Muscle of back (tissue), 11 donors: Measurements from ENCODE around the gene SLC25A27. TPM values are rescaled to one million over a fixed set of nuclear protein-coding genes. Genes with fewer than 3 reads are reported as not detected.

ENCODE experiments used
- DNase-seq, 3 donors: peaks; one replicate each; pipeline versions ENCODE4 v3.0.0 to v3.0.0-alpha.2; 2013
- polyA plus RNA-seq, 10 donors: library from polyadenylated mRNA; unstranded; fragments of 120-200 nt; gene quantifications; one replicate each; pipeline ENCODE4 v1.2.1, GENCODE V29; 2013; ENCODE audit not compliant: insufficient read length in 10 of 10

Gene SLC25A27
- polyA plus RNA-seq, 10 donors, result 9.9 to 33.8 (median 14.8) TPM

DNA sequence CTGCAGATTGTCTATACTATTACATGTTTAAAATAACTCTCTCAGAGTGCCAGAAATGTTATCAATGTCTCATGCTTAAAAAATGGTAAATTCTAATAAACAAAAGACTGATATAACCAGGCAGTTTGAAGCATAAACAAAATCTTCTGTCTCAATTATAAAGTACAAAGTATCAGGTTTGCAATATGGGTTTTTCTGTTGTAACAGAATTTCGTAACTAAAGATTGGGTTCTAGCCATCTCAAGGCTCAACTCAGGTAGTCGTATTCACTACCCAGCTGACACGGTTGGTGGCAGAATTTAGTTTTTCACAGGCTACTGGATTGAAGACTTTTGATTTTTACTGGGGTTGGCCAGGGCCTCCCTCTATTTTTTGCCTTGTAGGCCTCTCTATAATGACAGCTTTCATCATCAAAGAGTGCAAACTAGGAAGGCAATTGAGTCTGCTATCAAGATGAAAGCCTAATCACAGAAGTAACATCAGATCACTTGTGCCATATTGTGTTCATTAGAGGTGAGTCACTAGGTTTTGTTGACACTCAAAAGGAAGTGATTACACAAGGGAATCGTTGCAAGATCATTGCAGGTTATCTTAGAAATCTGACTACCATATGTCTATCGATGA is 3.8 kb upstream of the SLC25A27 start:
- no peak for DNase-seq

GRCh38 chr6:46651006-46651405 is 1.8 kb upstream of the SLC25A27 start:
- no peak for DNase-seq

GRCh38 chr6:46651816-46652215 is 959 bp upstream of the SLC25A27 start:
- peak in 1 of 3 donors; percentile 3 for DNase-seq

- DNase-seq, result no peak
These were observed 558 bp upstream of the SLC25A27 start for GRCh38 chr6:46652232-46652602.

- DNase-seq, result no peak
These were observed 842 bp downstream of the SLC25A27 start for GRCh38 chr6:46653439-46654195.

GRCh38 chr6:46655803-46656202 is 3.0 kb downstream of the SLC25A27 start:
- no peak for DNase-seq

DNA sequence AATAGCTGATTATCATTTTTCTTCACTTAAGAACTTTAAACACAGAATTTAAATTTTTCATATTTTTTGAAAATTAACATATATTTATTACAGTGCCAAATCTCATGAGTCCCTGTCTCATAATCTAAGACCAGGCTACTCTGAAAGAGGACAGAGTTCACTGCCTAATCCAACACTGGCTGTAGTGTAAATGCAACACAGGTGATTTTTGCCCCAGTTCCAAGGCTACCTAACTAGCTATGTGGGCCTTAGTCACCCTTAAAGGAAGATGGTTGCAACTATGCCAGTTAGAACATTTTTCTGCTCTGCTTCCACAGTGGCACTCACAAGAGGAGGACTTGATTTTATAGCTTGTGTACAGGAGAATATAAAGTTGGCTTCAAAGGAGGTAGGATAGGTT is 4.9 kb downstream of the SLC25A27 start:
- DNase-seq, result no peak

- no peak for DNase-seq
These were observed 8.7 kb downstream of the SLC25A27 start for GRCh38 chr6:46661483-46661882.

GRCh38 chr6:46667377-46667776 is 14.6 kb downstream of the SLC25A27 start:
- no peak for DNase-seq

DNA sequence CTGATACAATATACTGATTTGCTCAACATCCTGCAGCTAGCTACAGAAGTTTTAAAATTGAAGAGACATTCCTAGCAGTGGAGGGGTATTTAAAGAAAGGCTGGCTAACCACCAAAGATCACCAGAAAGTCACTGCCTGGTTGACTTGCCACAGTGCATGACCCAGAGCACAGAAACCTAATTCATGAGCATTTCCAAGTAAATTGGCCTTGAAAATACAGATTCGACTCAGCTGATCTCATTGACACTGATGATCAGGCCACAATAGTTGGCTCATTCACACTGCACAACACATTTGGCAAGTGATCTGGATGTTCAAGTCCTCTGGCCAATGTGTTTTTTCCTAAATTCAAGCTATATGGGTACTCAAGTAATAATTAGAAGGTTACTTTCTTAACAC is 21.6 kb downstream of the SLC25A27 start:
- DNase-seq, result no peak

DNA sequence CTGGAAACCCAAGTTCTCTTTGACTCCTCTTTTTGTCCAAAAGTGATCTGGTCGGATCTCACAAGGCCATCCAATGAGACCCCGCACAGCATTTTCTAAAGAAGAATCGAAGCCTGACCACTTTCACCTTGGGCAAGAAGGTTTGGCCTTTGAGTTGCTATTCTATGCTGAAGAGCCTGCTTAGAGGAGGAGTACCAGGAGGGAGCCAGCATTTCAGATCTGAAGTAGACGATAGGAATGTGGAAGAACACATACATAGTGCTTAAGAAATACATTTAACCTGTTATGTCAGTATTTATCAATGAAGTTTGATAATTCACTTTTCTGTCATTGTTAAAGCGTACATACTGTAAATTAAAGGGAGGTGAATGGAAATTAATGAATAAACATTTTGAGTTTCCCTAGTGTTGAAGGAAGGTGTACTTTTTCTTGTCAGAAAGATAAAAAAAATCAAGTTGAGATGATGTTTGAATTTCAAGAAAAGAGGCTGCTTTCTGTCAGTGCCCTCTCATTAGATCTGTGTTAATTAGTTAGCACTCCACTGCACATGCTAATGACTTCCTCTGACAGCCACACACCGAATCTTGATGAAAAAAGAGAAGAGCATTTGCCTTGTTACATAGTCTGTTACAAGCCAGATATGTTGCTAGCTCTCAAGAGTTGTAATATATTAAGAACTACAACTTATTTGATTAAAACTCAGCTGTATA is 24.0 kb downstream of the SLC25A27 start:
- DNase-seq, result no peak

GRCh38 chr6:46677314-46677654 is 24.5 kb downstream of the SLC25A27 start:
- no peak for DNase-seq

GRCh38 chr6:46684771-46685170 is 32.0 kb downstream of the SLC25A27 start:
- DNase-seq, result no peak

DNA sequence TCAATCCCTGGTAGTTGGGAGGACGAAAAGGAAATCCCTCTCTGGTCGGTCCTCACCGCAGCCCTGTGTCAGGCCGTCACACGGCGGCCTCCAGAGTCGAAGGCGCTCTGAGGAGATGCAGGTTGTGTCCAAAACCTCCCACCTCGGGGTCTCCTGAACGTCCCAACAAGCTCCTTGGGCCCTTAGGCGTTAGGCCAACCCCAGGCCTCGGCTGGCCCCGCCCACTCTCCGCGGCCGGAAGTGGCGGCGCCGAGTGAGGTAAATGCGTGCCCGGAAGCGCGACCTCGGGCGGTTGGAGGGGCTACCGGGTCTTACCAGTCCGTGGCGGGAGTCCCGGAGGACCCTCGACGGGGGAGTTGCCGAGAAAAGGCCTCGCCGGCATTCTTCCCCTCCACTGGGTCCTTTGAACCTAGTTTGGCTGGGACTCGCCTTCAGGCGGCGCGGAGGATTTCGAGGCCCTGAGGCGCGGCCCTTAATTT is 34.9 kb downstream of the SLC25A27 start, which contains the start of gene TDRD6:
Gene TDRD6 (plus strand): TSS at position 267 of the 479 bp plus-strand sequence. CDS start 244 bp downstream, outside the sequence.
- no peak for DNase-seq

GRCh38 chr6:46688117-46688965 is 35.6 kb downstream of the SLC25A27 start:
- DNase-seq, result no peak

- DNase-seq, result no peak
These were observed 36.2 kb downstream of the SLC25A27 start for GRCh38 chr6:46688966-46689335.

GRCh38 chr6:46689657-46690056 is 36.9 kb downstream of the SLC25A27 start:
- peak in 1 of 3 donors; percentile 4 for DNase-seq

- peak in 2 of 3 donors; percentile 32 to 41 for DNase-seq
These were observed 37.5 kb downstream of the SLC25A27 start for GRCh38 chr6:46690141-46690755.

DNA sequence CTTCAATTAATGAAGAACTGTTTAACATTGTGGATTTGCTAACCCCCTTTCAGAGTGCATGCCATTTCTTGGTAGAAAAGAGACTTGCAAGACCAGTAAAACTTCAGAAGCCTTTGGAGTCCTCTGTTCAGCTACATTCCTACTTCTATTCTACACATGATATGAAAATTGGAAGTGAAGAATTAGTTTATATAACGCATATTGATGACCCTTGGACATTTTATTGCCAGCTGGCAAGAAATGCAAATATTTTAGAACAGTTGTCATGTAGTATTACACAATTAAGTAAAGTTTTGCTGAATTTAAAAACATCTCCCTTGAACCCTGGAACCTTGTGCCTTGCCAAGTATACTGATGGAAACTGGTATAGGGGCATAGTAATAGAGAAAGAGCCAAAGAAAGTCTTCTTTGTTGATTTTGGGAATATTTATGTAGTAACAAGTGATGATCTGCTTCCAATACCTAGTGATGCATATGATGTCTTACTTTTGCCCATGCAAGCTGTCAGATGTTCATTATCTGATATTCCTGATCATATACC is 38.2 kb downstream of the SLC25A27 start:
- DNase-seq, result no peak

DNA sequence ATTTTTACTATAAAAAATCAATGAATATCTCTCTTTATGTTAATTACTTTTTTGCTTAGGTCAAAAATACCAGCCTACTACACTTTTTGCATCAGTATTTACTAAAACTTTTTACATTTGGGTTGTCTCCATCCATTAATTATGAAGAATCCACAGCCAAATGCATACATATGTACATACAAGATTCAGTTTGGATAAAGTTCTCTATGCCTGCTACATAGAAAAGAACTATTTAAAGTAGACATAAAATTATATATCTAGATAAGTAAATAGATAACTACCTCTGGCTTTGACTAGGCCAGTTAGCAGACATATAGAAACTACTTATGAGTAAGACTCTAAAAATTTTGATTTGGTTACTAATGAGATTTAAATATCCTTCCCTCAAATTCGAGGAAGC is 47.2 kb downstream of the SLC25A27 start:
- no peak for DNase-seq

DNA sequence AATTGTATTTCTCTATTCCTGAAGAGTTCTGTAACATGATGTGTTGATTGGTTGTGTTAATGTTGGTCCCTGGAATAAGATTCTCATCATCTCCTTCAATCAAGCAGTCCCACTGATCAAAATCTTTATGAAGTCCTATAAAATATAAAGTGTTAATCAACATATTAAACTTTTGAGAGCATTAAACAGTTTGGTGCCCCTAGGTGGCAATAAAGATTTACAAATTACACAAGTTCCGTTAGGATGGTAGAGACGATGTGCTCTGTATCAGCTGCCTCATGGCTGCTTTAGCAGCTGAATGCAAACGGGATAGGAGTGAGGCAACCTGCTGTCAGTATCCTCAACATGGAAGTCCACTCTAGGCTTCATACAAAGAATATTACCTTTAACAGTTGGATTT is 51.8 kb downstream of the SLC25A27 start:
- peak in 2 of 3 donors; percentile 11 to 44 for DNase-seq
